ENCODE data around the gene PPP1R3G.

The PPP1R3G gene

DNA sequence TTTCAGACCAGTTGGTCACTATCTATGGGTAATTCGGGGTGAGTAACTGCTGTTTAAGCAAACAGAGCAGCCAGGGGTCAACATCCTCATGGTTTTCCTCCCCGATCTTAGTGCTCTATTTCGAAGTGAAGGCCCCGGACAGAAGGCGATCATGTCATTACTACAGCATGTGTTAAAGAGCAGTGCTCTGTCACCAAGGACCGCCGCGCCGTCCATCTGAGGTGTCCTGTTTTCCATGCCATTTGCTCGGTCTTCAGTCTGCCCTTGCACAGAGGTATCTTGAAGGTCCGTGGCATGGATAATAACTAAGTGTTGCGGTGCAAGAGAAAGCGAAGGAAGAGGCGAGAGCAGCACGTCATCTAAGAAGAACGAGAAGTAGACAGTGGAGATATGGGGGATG, 25.1 kb downstream of the PPP1R3G start:
- Histone ChIP-seq H4K20me1 (ENCODE audit: insufficient read depth, low read length) (no peaks in the 10 kb centered on the region), H3F3A (ENCODE audit: insufficient read depth, low read length) (no peaks in the 10 kb centered on the region), H3K4me1 (ENCODE audit: insufficient read depth, low read length, severe bottlenecking) (no peaks in the 10 kb centered on the region), H3K4me3 (ENCODE audit: low read depth, low read length, poor library complexity, severe bottlenecking) (no peak overlapping the region), H3K9me2 (ENCODE audit: low read depth, low read length) (no peaks in the 10 kb centered on the region), H3K9me3 (ENCODE audit: low read length) (no peaks in the 10 kb centered on the region), H3K9ac (ENCODE audit: low read length) (no peak overlapping the region), H3K27me3 (ENCODE audit: insufficient read depth, low read length) (no peaks in the 10 kb centered on the region), H3K27ac (ENCODE audit: low read depth, low read length, poor library complexity, severe bottlenecking) (no peak overlapping the region), H3K79me2 (ENCODE audit: insufficient read depth, low read length) (no peaks in the 10 kb centered on the region), H3K36me3 (ENCODE audit: insufficient read depth, low read length) (no peaks in the 10 kb centered on the region), H3K4me2 (ENCODE audit: low read length) (no peak overlapping the region), H2AFZ (ENCODE audit: low read length) (no peak overlapping the region)
- TF ChIP-seq EZH2 (IDR thresholded peaks at IDR 0.05; ENCODE audit: borderline replicate concordance, low read length) = no peak
- TF ChIP-seq, protein P1, sequence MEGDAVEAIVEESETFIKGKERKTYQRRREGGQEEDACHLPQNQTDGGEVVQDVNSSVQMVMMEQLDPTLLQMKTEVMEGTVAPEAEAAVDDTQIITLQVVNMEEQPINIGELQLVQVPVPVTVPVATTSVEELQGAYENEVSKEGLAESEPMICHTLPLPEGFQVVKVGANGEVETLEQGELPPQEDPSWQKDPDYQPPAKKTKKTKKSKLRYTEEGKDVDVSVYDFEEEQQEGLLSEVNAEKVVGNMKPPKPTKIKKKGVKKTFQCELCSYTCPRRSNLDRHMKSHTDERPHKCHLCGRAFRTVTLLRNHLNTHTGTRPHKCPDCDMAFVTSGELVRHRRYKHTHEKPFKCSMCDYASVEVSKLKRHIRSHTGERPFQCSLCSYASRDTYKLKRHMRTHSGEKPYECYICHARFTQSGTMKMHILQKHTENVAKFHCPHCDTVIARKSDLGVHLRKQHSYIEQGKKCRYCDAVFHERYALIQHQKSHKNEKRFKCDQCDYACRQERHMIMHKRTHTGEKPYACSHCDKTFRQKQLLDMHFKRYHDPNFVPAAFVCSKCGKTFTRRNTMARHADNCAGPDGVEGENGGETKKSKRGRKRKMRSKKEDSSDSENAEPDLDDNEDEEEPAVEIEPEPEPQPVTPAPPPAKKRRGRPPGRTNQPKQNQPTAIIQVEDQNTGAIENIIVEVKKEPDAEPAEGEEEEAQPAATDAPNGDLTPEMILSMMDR (IDR thresholded peaks at IDR 0.05; ENCODE audit: low read length) = no peak

DNA sequence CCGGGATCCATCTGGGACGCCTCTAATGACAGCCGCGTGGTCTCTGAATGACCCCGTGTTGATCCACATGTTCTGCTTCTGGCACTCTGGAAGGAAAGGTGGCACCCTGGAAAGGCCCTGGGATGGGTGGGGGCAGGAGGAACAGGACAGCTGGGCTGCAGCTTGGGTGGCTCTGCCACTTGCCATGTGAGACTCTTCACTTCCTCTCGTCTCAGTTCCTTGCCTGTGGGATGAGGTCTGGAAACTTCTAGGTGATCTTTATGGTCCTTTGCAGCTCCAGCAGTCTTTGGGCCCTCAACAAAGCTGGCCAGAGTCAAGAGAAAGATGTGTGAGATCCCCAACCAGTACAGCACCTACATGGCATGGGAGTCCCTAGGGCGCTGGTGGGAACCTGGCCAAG, 26.5 kb downstream of the PPP1R3G start:
- Histone ChIP-seq H3K9me2 (ENCODE audit: low read depth, low read length) (no peaks in the 10 kb centered on the region), H3K9me3 (ENCODE audit: low read length) (no peaks in the 10 kb centered on the region), H3K4me2 (ENCODE audit: low read length) (no peak overlapping the region), H3K79me2 (ENCODE audit: insufficient read depth, low read length) (no peaks in the 10 kb centered on the region), H3K9ac (ENCODE audit: low read length) (no peak overlapping the region), H3K36me3 (ENCODE audit: insufficient read depth, low read length) (no peaks in the 10 kb centered on the region), H3K27ac (ENCODE audit: low read depth, low read length, poor library complexity, severe bottlenecking) (no peak overlapping the region), H2AFZ (ENCODE audit: low read length) (no peak overlapping the region), H3F3A (ENCODE audit: insufficient read depth, low read length) (no peaks in the 10 kb centered on the region), H3K4me3 (ENCODE audit: low read depth, low read length, poor library complexity, severe bottlenecking) (no peak overlapping the region), H3K27me3 (ENCODE audit: insufficient read depth, low read length) (no peaks in the 10 kb centered on the region), H4K20me1 (ENCODE audit: insufficient read depth, low read length) (no peaks in the 10 kb centered on the region), H3K4me1 (ENCODE audit: insufficient read depth, low read length, severe bottlenecking) (no peaks in the 10 kb centered on the region)
- no peak for TF ChIP-seq EZH2 (IDR thresholded peaks at IDR 0.05; ENCODE audit: borderline replicate concordance, low read length)
- TF ChIP-seq, protein P1 (IDR thresholded peaks at IDR 0.05; ENCODE audit: low read length) = no peak

DNA sequence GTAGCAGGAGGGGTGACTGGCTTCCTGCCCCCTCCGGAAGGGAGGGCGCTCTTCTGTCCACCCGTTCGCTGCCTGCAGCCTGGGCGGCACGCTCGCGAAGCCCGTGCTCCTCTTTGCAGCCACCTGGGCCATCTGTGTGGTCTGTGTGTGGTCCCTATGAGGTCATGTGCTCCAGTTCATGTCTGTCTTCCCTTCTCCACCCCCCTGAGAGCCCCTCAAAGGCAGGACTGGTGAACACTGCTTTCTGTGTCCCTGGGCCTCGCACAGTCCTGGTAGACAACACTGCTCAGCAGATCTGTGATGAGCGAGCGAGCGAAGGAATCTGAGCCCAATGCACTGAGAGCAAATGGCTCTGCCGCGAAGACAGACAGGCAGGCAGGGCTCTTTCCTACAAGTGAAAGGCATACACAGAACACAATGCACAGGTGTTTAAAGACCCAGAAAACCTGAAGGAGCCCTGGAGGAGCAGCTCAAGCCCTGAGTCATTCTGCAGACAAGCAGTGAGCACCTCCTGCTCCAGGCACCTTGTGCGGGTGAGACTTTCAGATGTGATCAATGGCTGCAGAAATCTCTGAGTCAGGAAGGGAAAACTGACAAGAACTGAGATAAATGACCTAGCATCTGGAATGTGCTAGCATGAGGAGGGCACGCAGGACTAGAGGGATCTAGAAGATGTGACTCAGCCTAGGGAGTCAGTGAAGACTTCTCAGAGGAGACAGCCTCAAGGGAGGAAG, 27.1 kb downstream of the PPP1R3G start:
- no peak overlapping the region for H3K4me3 ChIP-seq (ENCODE audit: low read depth, low read length, poor library complexity, severe bottlenecking)
- H3K27ac ChIP-seq (ENCODE audit: low read depth, low read length, poor library complexity, severe bottlenecking) = no peak overlapping the region
- H3K27me3 ChIP-seq (ENCODE audit: insufficient read depth, low read length) = no peaks in the 10 kb centered on the region
- no peak overlapping the region for H3K4me2 ChIP-seq (ENCODE audit: low read length)
- no peaks in the 10 kb centered on the region for H3F3A ChIP-seq (ENCODE audit: insufficient read depth, low read length)
- no peak for TF ChIP-seq EZH2 (IDR thresholded peaks at IDR 0.05; ENCODE audit: borderline replicate concordance, low read length)
- TF ChIP-seq, protein P1 (IDR thresholded peaks at IDR 0.05; ENCODE audit: low read length) = no peak
- H3K9ac ChIP-seq (ENCODE audit: low read length) = no peak overlapping the region
- H4K20me1 ChIP-seq (ENCODE audit: insufficient read depth, low read length) = no peaks in the 10 kb centered on the region
- no peaks in the 10 kb centered on the region for H3K9me3 ChIP-seq (ENCODE audit: low read length)
- no peaks in the 10 kb centered on the region for H3K79me2 ChIP-seq (ENCODE audit: insufficient read depth, low read length)
- no peaks in the 10 kb centered on the region for H3K36me3 ChIP-seq (ENCODE audit: insufficient read depth, low read length)
- no peak overlapping the region for H2AFZ ChIP-seq (ENCODE audit: low read length)
- no peaks in the 10 kb centered on the region for H3K9me2 ChIP-seq (ENCODE audit: low read depth, low read length)
- no peaks in the 10 kb centered on the region for H3K4me1 ChIP-seq (ENCODE audit: insufficient read depth, low read length, severe bottlenecking)

All from OCI-LY1 (cell line).